Measurements from ENCODE around the gene CATSPERE.
"Not testable (repeated sequence)": the region's sequence is repeated elsewhere in the genome, so short reads cannot be mapped to it uniquely, and the experiment has no call there.

Gene CATSPERE

GRCh38 chr1:244552336-244552735 lies 91.3 kb downstream of the CATSPERE start:
- DNase-seq, result no peak

DNA sequence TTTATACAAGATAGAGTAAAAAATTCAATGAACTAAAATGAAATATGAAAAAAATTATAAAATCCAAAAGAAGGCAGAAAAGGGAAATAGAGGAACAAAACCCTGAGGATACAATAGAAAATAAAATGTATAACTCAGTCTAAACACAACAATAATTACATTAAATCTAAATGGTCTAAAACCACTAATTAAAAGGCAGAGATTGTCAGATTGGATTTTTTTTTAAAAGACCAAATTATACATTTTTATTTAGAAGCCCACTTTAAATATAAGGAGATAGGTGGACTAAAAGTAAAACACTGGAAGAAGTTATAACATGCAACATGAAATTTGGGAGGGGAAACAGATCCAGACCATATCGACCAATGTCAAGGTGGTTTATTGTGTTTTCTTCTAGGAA lies 95.2 kb downstream of the CATSPERE start:
- no peak for DNase-seq

DNA sequence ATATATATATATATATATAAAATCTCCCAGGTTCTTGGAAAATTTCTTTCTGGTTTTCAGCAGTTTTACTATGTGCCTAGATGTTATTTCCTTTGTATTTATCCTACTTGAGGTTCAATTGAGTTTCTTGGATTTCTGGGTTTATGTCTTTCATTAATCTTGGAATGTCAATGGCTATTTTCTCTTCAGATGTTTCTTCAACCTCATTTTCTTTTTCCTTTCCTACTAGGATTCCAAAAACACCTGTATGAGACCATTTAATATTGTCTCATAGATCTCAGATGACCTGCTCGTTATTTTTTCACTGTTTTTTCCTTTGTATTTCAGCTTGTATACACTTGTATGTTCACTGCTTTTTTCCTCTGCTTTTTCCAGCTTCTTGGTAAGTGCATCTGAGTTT lies 96.5 kb downstream of the CATSPERE start:
- DNase-seq, result no peak

DNA sequence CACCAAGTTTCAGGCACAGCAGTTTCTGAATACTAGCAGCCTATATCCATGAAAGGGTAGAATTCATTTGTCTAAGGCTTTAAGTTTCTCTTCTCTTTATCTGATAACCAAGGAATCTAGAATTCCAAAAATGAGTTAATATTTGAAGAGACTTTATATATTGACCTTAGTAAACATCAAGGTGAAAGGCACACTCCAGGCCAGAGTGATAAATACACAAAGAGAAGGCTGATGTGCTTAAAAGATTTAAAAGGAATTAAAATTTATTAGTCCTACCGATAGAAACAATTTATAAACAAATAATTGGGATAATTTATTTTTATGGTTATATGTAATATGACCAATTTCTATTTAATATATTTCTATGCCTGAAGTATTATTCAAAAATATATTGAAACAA lies 98.5 kb downstream of the CATSPERE start:
- no peak for DNase-seq

DNA sequence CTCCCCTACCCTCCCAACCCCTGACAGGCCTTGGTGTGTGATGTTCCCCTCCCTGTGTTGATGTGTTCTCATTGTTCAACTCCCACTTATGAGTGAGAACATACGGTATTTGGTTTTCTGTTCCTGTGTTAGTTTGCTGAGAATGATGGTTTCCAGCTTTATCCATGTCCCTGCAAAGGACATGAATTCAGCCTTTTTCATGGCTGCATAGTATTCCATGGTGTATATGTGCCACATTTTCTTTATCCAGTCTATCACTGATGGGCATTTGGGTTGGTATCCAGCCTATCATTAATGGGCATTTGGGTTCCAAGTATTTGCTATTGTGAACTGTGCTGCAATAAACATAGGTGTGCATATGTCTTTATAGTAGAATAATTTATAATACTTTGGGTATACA lies 101.8 kb downstream of the CATSPERE start:
- DNase-seq, result not testable (repeated sequence)

DNA sequence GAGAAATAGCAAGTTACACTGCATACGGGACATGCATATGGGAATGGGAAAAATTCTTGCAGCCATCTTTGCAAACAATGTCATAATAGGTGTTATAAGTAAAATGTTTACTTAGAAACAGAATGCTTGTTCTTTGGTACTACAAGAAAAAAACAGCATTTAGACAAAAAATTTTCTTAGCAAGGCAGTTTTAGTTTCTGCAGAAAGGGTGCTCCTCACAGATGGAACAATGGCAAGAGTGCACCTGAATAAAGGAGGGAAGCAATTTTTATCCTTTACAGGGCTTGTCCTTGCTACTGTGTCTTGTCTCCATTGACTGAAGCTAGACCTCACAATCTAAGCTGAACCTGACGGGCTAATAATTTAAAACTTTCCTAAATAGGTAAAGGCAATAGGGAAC lies 112.7 kb downstream of the CATSPERE start:
- no peak for DNase-seq

DNA sequence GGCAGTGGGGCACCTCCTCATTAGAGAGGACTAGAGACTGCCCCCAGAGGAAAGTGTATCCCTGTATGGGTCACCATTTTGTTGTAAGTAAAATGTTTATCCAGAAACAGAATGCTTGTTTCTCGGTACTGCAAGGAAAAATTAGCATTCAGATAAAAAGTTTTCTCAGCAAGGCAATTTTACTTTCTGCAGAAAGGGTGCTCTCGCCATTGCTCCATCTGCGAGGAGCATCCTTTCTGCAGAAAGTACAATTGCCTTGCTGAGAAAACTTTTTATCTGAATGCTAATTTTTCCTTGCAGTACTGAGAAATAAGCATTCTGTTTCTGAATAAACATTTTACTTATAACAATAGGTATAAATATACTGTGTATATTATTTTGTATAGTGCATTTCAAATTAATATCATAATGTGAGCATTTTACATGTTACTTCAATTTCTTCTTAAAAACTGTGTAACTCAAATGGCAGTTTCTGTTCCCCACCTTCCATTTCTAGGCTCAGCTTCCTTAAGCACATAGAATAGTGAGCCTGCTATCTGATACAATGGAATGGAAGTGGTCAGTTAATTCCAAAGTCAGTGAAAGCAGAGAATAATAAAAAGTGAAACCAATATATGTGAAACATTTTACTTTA lies 115.3 kb downstream of the CATSPERE start:
- DNase-seq, result no peak

DNA sequence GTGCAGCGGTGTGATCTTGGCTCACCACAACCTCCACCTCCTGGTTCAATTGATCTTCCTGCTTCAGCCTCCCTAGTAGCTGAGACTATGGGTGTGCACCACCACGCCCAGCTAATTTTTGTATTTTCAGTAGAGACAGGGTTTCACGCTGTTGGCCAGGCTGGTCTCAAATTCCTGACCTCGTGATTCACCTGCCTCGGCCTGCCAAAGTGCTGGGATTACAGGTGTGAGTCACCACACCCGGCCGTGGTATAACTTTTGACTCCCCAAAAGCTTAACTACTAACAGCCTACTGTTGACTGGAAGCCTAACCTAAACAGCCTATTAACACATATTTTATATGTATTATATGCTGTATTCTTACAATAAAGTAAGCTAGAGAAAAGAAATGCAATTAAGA lies 117.1 kb downstream of the CATSPERE start:
- not testable (repeated sequence) for DNase-seq

DNA sequence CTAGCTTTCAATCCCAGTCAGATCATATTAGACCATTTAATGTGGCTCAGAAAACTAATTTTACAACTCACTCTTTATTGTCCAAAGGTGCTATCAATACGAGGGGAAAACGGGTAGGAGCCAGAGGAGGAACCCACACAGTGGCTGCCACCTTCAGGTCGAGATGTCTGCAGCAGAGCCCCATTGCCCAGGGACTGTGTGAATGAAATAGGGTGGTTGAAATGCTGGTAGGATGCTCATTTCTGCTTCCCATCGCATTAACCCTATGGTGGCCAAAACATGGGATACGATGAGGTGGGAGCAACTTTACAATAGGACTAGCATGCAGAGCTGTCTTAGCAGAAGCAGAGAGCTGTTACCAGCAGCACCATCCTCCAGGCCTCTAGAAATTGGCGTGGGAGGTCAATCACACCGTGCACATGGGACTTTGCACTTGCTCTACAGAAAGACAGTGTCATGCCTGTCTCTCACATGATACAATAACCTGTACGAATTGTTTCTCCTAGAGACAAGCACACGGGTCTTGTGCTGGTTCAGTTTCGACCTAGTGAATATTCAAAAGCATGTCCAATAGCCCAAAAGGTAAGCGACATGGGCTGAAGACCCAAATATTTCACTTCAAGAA lies 122.4 kb downstream of the CATSPERE start:
- DNase-seq, result no peak

GRCh38 chr1:244585867-244586266 lies 124.8 kb downstream of the CATSPERE start:
- DNase-seq, result no peak

GRCh38 chr1:244590670-244591069 lies 129.6 kb downstream of the CATSPERE start:
- no peak for DNase-seq

DNA sequence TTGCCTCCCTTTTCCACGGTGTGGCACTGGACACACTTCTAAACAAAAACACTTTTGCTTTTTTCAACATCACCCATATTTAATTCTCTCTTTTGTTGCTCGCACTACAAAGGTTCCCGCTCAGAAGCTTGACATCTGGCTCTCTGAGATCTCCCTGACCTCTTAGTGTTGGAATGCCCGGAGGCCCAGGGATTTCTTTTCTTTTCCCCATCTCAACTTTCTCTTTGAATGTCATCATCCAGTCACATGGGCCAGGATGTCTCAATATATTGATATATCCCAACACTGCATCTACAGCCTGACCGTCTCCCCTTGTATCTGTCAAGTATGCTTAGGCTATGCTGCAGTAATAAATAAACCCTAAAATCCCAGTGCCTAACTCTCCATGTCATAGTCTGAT lies 137.5 kb downstream of the CATSPERE start:
- DNase-seq, result no peak

GRCh38 chr1:244599937-244600350 lies 138.9 kb downstream of the CATSPERE start:
- DNase-seq, result peak; percentile 29

- DNase-seq, result no peak
These were observed 140.3 kb downstream of the CATSPERE start for GRCh38 chr1:244601336-244601735.

DNA sequence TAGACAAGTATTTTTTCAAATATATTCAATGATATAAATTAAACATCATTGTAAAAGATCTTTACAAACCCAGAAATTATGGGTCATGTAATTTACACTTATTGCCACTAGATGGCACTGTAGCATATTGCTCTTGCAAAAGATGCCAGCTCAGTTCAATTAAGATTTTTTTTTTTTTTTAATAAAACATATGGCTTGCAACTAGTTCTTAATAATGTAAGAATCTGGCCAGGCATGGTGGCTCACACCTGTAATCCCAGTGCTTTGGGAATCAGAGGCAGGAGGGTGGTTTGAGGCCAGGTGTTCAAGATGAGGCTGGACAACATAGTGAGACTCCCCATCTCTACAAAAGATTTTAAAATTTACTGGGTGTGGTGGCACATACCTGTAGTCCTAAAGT lies 142.4 kb downstream of the CATSPERE start:
- DNase-seq, result no peak

- no peak for DNase-seq
These were observed 144.8 kb downstream of the CATSPERE start for GRCh38 chr1:244605835-244606370.

DNA sequence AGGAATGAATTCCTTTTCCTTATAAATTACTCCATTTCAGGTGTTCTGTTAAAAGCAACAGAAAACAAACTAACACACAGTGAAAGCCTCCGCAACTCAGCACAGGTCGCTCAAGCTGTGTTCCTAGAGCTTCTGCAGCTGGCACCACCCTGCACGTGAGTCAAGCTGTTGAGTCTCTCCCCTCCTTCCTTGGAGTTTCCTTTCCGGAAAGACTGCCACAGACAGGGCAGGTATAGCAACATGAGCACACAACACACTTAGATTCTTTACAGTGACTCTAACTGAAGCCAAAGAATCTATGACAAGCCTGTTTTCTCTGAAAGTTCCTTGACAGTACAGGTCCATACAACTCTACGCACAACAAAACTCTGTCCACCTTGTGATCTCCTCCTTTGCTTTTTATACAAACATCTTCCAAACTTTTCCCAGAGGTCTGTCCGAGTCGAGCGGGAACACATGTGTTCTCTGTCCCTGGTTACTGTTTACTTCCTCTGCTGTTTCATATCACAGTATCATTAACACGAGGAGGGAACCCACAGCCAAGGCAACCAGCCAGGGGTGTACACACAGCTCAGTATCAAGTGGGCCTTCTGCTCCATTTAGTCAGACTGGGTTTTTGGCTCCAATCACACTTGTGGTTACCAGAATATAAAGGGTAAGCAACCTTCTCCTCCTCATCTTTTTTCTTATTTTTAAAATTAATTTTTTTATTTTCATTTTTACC lies 153.2 kb downstream of the CATSPERE start:
- no peak for DNase-seq

- no peak for DNase-seq
These were observed 153.8 kb downstream of the CATSPERE start for GRCh38 chr1:244614879-244615278.

DNA sequence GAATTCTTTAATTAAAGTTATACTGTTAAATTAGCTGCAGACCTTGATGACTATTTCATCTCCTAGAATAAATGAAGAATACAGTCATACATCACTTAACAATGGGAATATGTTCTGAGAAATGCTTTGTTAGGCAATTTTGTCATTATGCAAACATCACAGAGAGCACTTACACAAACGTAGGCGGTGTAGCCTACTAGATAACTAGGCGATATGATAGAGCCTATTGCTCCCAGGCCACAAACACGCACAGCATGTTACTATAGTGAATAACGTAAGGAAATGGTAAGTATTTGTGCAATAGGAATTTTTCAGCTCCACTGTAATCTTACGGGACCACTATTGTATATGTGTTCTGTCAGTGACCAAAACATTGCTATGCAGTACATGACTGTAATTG lies 154.2 kb downstream of the CATSPERE start:
- no peak for DNase-seq

- DNase-seq, result no peak
These were observed 165.6 kb downstream of the CATSPERE start for GRCh38 chr1:244626709-244627108.

DNA sequence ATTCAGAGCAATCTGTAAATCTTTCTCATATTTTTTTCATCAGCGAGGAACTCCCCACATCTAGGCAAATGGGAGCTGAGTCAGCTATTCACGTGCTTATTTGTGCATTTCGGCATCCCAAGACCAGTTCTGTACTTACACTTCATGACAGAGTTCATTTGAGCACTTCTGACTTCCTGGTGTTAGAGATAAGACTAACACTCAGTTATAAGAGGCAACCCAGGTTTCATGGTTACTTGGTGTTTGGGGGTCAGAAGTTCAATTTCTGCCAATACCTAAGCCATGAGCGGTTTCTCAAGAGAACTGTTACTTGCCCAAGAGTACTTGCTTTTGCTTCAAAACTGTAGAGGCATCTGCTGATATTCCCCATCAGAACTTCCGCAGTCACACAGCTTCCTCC lies 167.7 kb downstream of the CATSPERE start:
- no peak for DNase-seq

GRCh38 chr1:244633140-244633539 lies 172.1 kb downstream of the CATSPERE start:
- no peak for DNase-seq

GRCh38 chr1:244634546-244634945 lies 173.5 kb downstream of the CATSPERE start:
- no peak for DNase-seq
